ENCODE measurements around the gene JAG2. TPM values are rescaled to one million over a fixed set of nuclear protein-coding genes. Genes with fewer than 3 reads are reported as not detected.

Gene JAG2
- total RNA-seq, 1 experiment from 2014 or later = 85.9 TPM

DNA sequence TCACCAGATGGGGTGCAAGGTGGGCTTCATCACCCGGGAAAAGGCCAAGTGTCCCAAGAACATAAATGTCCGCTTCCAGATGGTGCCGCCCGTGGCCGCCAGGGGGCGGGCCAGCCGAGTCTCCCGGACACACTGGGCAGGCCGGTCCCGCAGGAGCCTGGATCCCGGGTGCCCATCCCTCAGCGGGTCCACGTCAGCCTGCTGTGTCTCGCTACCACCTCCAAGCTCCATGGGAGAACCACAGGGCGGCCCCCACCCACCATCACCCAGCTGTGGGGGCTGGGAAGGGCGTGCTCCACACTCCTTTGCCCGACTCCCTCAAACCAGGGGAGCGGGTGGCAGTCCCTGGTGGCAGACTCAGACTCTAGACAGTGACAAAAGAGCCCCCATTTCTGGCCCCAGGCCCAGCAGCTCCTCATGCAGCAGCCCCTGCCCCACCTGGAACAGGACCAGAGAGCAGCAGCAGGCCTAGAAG is 34.5 kb upstream of the JAG2 start:
- Histone ChIP-seq H2AFZ (ENCODE audit: low read depth, low read length, poor library complexity, severe bottlenecking) (no peak overlapping the region), H3K27ac (ENCODE audit: low read depth, low read length) (no peak overlapping the region), H3K27me3 (ENCODE audit: insufficient read depth, low read length) (no peaks in the 10 kb centered on the region), H3K36me3 (ENCODE audit: control insufficient read depth in 1 of 2, insufficient read depth in 2 of 2, low read length in 2 of 2) (no peaks in the 10 kb centered on the region), H3K4me3 (replicated peaks in 1 of 2; ENCODE audit: low read depth in 1 of 2, low read length in 2 of 2) (no peak overlapping the region), H3K9me3 (ENCODE audit: control insufficient read depth in 1 of 2, insufficient read depth in 1 of 2, low read depth in 1 of 2, low read length in 2 of 2) (no peaks in the 10 kb centered on the region), H4K20me1 (ENCODE audit: insufficient read depth) (no peaks in the 10 kb centered on the region), H3K4me2 (ENCODE audit: low read length) (peak overlapping the region; percentile 45), H3K9ac (ENCODE audit: low read length) (no peak overlapping the region), H3K9me2 (ENCODE audit: insufficient read depth) (no peaks in the 10 kb centered on the region), H3K4me1 (ENCODE audit: control insufficient read depth in 1 of 2, insufficient read depth in 2 of 2, low read length in 2 of 2) (peaks cover 25 to 38% of the 10 kb centered on the region in 2 experiments; a peak in 3 of 4 replicates), H3K79me2 (ENCODE audit: insufficient read depth, low read length) (no peaks in the 10 kb centered on the region)
- RAD21 ChIA-PET (ENCODE audit: low non-redundant PET in 1 of 2, low total read pairs in 2 of 2, uncharacterized antibody in 2 of 2, unreplicated experiment in 2 of 2) = no interaction called here
- no TSS peak for BruUV-seq (replicated peaks)
- TF ChIP-seq, protein P1, sequence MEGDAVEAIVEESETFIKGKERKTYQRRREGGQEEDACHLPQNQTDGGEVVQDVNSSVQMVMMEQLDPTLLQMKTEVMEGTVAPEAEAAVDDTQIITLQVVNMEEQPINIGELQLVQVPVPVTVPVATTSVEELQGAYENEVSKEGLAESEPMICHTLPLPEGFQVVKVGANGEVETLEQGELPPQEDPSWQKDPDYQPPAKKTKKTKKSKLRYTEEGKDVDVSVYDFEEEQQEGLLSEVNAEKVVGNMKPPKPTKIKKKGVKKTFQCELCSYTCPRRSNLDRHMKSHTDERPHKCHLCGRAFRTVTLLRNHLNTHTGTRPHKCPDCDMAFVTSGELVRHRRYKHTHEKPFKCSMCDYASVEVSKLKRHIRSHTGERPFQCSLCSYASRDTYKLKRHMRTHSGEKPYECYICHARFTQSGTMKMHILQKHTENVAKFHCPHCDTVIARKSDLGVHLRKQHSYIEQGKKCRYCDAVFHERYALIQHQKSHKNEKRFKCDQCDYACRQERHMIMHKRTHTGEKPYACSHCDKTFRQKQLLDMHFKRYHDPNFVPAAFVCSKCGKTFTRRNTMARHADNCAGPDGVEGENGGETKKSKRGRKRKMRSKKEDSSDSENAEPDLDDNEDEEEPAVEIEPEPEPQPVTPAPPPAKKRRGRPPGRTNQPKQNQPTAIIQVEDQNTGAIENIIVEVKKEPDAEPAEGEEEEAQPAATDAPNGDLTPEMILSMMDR (IDR thresholded peaks at IDR 0.05 in 2 of 3, conservative IDR thresholded peaks at IDR 0.05 in 1 of 3; ENCODE audit: borderline replicate concordance in 1 of 3, insufficient read depth in 1 of 3, low read depth in 2 of 3, low read length in 2 of 3) = peak in 2 of 3 experiments; percentile 86 to 93; a peak in 4 of 6 replicates
- TF ChIP-seq POLR2AphosphoS5 (IDR thresholded peaks at IDR 0.05; ENCODE audit: low read depth, low read length) (peak; percentile 18; the same call in 1 of the 2 replicates), CBX3 (IDR thresholded peaks at IDR 0.05; ENCODE audit: low read depth) (no peak), YY1 (IDR thresholded peaks at IDR 0.05; ENCODE audit: extremely low read depth, insufficient replicate concordance, low read depth, low read length) (peak; percentile 34), POLR2A (IDR thresholded peaks at IDR 0.05; ENCODE audit: borderline replicate concordance, extremely low read depth, insufficient read depth, insufficient read length) (no peak)
- ATAC-seq = peak; percentile 75
- CTCF ChIA-PET = interaction anchor here (1.2 to 1.9 kb wide), 3 partner anchors 65 to 149 kb away, joined by 3 to 10 read pairs (median 3); no protein-coding TSS in a partner anchor
- intact Hi-C loops (cut with micrococcal nuclease) = loop anchor here (1.0 kb wide), 1 partner anchor 149 kb away; no protein-coding TSS in a partner anchor
- POLR2A ChIA-PET = no interaction called here
- no peak for DNase-seq (ENCODE audit: low read depth, low spot score)

DNA sequence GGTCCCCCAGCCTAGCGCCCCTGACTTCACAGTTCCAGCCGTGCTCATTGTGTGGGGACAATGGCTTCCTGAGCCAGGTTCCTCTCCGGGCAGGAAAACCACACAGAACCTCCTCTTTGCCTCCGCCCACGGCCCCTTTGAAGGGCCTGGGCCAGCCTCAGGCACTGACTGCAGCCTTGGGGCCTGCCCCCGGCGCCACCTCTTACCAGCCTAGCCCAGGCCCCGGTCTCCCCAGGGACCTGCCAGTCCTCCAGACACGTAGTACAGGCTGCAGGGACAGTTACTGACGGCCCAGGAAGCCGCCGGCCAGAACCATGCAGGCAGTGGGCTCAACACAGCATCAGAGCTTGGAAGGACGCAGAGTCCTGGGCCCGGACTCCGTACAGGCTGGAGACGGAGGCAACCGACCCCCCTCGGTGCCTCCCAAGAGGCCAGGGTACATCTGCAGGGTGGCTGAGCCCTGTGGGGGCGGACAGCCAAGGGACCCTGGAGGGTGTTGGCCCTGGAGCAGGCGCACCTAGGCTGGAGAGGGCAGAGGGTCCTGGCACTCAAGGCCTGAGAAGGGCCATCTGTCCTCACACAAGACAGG is 33.4 kb upstream of the JAG2 start:
- Histone ChIP-seq H3K4me1 (ENCODE audit: control insufficient read depth in 1 of 2, insufficient read depth in 2 of 2, low read length in 2 of 2) (peaks cover 23 to 37% of the 10 kb centered on the region in 2 experiments; a peak in 3 of 4 replicates), H3K79me2 (ENCODE audit: insufficient read depth, low read length) (no peaks in the 10 kb centered on the region), H3K4me3 (replicated peaks in 1 of 2; ENCODE audit: low read depth in 1 of 2, low read length in 2 of 2) (no peak overlapping the region), H2AFZ (ENCODE audit: low read depth, low read length, poor library complexity, severe bottlenecking) (no peak overlapping the region), H3K9me3 (ENCODE audit: control insufficient read depth in 1 of 2, insufficient read depth in 1 of 2, low read depth in 1 of 2, low read length in 2 of 2) (no peaks in the 10 kb centered on the region), H3K9me2 (ENCODE audit: insufficient read depth) (no peaks in the 10 kb centered on the region), H3K27ac (ENCODE audit: low read depth, low read length) (peak overlapping the region; percentile 8; the same call in 1 of the 2 replicates), H3K27me3 (ENCODE audit: insufficient read depth, low read length) (no peaks in the 10 kb centered on the region), H3K36me3 (ENCODE audit: control insufficient read depth in 1 of 2, insufficient read depth in 2 of 2, low read length in 2 of 2) (no peaks in the 10 kb centered on the region), H3K9ac (ENCODE audit: low read length) (no peak overlapping the region), H4K20me1 (ENCODE audit: insufficient read depth) (no peaks in the 10 kb centered on the region), H3K4me2 (ENCODE audit: low read length) (no peak overlapping the region)
- ChIA-PET RAD21 (ENCODE audit: low non-redundant PET in 1 of 2, low total read pairs in 2 of 2, uncharacterized antibody in 2 of 2, unreplicated experiment in 2 of 2) (no interaction called here), POLR2A (no interaction called here), CTCF (interaction anchor here (0.8 to 1.0 kb wide), 2 partner anchors 132 to 150 kb away, joined by 3 to 4 read pairs; no protein-coding TSS in a partner anchor)
- no TSS peak for BruUV-seq (replicated peaks)
- intact Hi-C loops (cut with micrococcal nuclease) = no loop called here
- TF ChIP-seq SP1 (IDR thresholded peaks at IDR 0.05; ENCODE audit: low read depth) = no peak
- TF ChIP-seq RAD21 (IDR thresholded peaks at IDR 0.05; ENCODE audit: low read depth) = no peak
- TF ChIP-seq CBX3 (IDR thresholded peaks at IDR 0.05; ENCODE audit: low read depth) = no peak
- TF ChIP-seq, protein P2, sequence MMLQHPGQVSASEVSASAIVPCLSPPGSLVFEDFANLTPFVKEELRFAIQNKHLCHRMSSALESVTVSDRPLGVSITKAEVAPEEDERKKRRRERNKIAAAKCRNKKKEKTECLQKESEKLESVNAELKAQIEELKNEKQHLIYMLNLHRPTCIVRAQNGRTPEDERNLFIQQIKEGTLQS (IDR thresholded peaks at IDR 0.05) = no peak
- no peak for TF ChIP-seq POLR2AphosphoS5 (IDR thresholded peaks at IDR 0.05; ENCODE audit: low read depth, low read length)
- no peak for TF ChIP-seq FOSL1 (IDR thresholded peaks at IDR 0.05; ENCODE audit: low read depth)
- TF ChIP-seq EGR1 (IDR thresholded peaks at IDR 0.05; ENCODE audit: low read depth) = no peak
- no peak for TF ChIP-seq JUND (IDR thresholded peaks at IDR 0.05)
- TF ChIP-seq POLR2A (IDR thresholded peaks at IDR 0.05; ENCODE audit: borderline replicate concordance, extremely low read depth, insufficient read depth, insufficient read length) = no peak
- TF ChIP-seq, protein P3, sequence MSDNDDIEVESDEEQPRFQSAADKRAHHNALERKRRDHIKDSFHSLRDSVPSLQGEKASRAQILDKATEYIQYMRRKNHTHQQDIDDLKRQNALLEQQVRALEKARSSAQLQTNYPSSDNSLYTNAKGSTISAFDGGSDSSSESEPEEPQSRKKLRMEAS (IDR thresholded peaks at IDR 0.05) = no peak
- TF ChIP-seq SIN3A (IDR thresholded peaks at IDR 0.05; ENCODE audit: low read depth) = no peak
- ATAC-seq (no peak), DNase-seq (ENCODE audit: low read depth, low spot score) (no peak)
